HEK293 (cell line): ENCODE results near the gene KDM4B.

Experiments
- CTCF ChIA-PET: fragments of 350-600 bp; formaldehyde crosslinking; extraction: SDS; loops from one replicate; lab custom pipeline; 2021; ENCODE audit warnings: antibody characterized with exemption; lab: Yijun Ruan, JAX
- POLR2A ChIA-PET: fragments of 300-600 bp; formaldehyde crosslinking; extraction: SDS; loops from one replicate; lab custom pipeline; 2020; ENCODE audit warnings: antibody characterized with exemption, inconsistent platforms; lab: Yijun Ruan, JAX
- H3K27ac ChIP-seq: fragments of 200-500 bp; sonication (Bioruptor generic); 2 replicates; pipeline ENCODE4 v1.5.1; 2014; ENCODE audit warnings: low read depth, low read length, control low read depth, inconsistent platforms; ENCODE audit errors: extremely low read depth
- H3K36me3 ChIP-seq, 2 experiments: fragments of 200-500 bp in 1 of 2; sonication (Bioruptor generic) in 1 of 2; 1 replicate in 1 of 2; 2 replicates in 1 of 2; pipeline ENCODE4 v1.5.1; 2014 to 2017; ENCODE audit warnings: inconsistent platforms in 2 of 2, low read length in 2 of 2; ENCODE audit not compliant: control insufficient read depth in 2 of 2, insufficient read depth in 1 of 2
- H3K4me1 ChIP-seq: fragments of 200-500 bp; sonication (Bioruptor generic); 2 replicates; pipeline ENCODE4 v1.5.1; 2014; ENCODE audit warnings: mild to moderate bottlenecking, low read length, inconsistent platforms; ENCODE audit not compliant: control insufficient read depth, insufficient read depth
- H3K4me3 ChIP-seq: 2 replicates; pipeline ENCODE4 v1.5.1; 2011; ENCODE audit warnings: low read depth, mild to moderate bottlenecking, control low read depth, low read length, moderate library complexity
- H3K9me3 ChIP-seq: fragments of 200-500 bp; sonication (Bioruptor generic); 2 replicates; pipeline ENCODE4 v1.5.1; 2014; ENCODE audit warnings: low read depth, low read length, inconsistent platforms; ENCODE audit not compliant: control insufficient read depth, insufficient read depth
- BCL11B ChIP-seq: fragments of 450-650 bp; formaldehyde crosslinking; IDR thresholded peaks from 2 replicates; pipeline ENCODE4 v1.5.1; 2016; ENCODE audit warnings: low read depth, missing biosample characterization, missing genetic modification characterization
- FEZF1 ChIP-seq: fragments of 450-650 bp; formaldehyde crosslinking; IDR thresholded peaks from 2 replicates; pipeline ENCODE4 v1.5.1; 2016; ENCODE audit warnings: missing biosample characterization, missing genetic modification characterization
- HOXC10 ChIP-seq: sonication (generic); formaldehyde crosslinking; IDR thresholded peaks from 2 replicates; pipeline ENCODE4 v1.8.1; 2023; ENCODE audit warnings: mild to moderate bottlenecking, missing genetic modification reagents
- KLF8 ChIP-seq: fragments of 450-650 bp; formaldehyde crosslinking; IDR thresholded peaks from 2 replicates; pipeline ENCODE4 v1.5.1; 2016; ENCODE audit warnings: missing biosample characterization, missing genetic modification characterization
- OVOL3 ChIP-seq: fragments of 450-650 bp; formaldehyde crosslinking; IDR thresholded peaks from 2 replicates; pipeline ENCODE4 v1.5.1; 2016; ENCODE audit warnings: missing biosample characterization, missing genetic modification characterization
- SETDB1 ChIP-seq: IDR thresholded peaks from one replicate; pipeline ENCODE4 v1.6.1; 2017; ENCODE audit warnings: mild to moderate bottlenecking, low read length, moderate library complexity, mixed read lengths; ENCODE audit not compliant: insufficient read length
- ZBTB7A ChIP-seq: fragments of 450-650 bp; formaldehyde crosslinking; IDR thresholded peaks from 2 replicates; pipeline ENCODE4 v1.5.1; 2016; ENCODE audit warnings: low read depth, missing biosample characterization, missing genetic modification characterization
- ZFHX2 ChIP-seq: fragments of 450-650 bp; formaldehyde crosslinking; conservative IDR thresholded peaks from 2 replicates; pipeline ENCODE4 v1.5.1; 2016; ENCODE audit warnings: missing biosample characterization, missing genetic modification characterization
- ZNF146 ChIP-seq: fragments of 450-650 bp; formaldehyde crosslinking; IDR thresholded peaks from 2 replicates; pipeline ENCODE4 v1.5.1; 2016; ENCODE audit warnings: missing biosample characterization, missing genetic modification characterization
- ZNF350 ChIP-seq: fragments of 450-650 bp; formaldehyde crosslinking; IDR thresholded peaks from 2 replicates; pipeline ENCODE4 v1.5.0; 2017; ENCODE audit warnings: missing biosample characterization, mild to moderate bottlenecking, missing genetic modification characterization
- ZNF433 ChIP-seq: fragments of 450-650 bp; formaldehyde crosslinking; IDR thresholded peaks from 2 replicates; pipeline ENCODE4 v1.5.1; 2016; ENCODE audit warnings: missing biosample characterization, missing genetic modification characterization, low read depth
- ZNF585B ChIP-seq: fragments of 450-650 bp; formaldehyde crosslinking; IDR thresholded peaks from 2 replicates; pipeline ENCODE4 v1.5.1; 2016; ENCODE audit warnings: missing biosample characterization, missing genetic modification characterization
- ZNF660 ChIP-seq: fragments of 450-650 bp; IDR thresholded peaks from 2 replicates; pipeline ENCODE4 v1.5.1; 2018; ENCODE audit warnings: missing biosample characterization, mild to moderate bottlenecking, missing genetic modification characterization
- ZNF76 ChIP-seq: fragments of 450-650 bp; formaldehyde crosslinking; IDR thresholded peaks from 2 replicates; pipeline ENCODE4; 2016; ENCODE audit warnings: low read depth, missing biosample characterization, missing genetic modification characterization, borderline replicate concordance
- ZSCAN16 ChIP-seq: fragments of 450-650 bp; formaldehyde crosslinking; IDR thresholded peaks from 2 replicates; pipeline ENCODE4 v1.5.1; 2016; ENCODE audit warnings: missing biosample characterization, missing genetic modification characterization
- TF ChIP-seq, protein P1 (sequence below): fragments of 450-650 bp; formaldehyde crosslinking; IDR thresholded peaks from 2 replicates; pipeline ENCODE4 v1.5.1; 2016; ENCODE audit warnings: missing biosample characterization, missing genetic modification characterization
- TF ChIP-seq, protein P2 (sequence below): fragments of 450-650 bp; formaldehyde crosslinking; IDR thresholded peaks from 2 replicates; pipeline ENCODE4 v1.5.1; 2016; ENCODE audit warnings: missing biosample characterization, missing genetic modification characterization
- TF ChIP-seq, protein P3 (sequence below): fragments of 450-650 bp; formaldehyde crosslinking; IDR thresholded peaks from 2 replicates; pipeline ENCODE4 v1.5.1; 2016; ENCODE audit warnings: missing biosample characterization, missing genetic modification characterization

Gene KDM4B

DNA sequence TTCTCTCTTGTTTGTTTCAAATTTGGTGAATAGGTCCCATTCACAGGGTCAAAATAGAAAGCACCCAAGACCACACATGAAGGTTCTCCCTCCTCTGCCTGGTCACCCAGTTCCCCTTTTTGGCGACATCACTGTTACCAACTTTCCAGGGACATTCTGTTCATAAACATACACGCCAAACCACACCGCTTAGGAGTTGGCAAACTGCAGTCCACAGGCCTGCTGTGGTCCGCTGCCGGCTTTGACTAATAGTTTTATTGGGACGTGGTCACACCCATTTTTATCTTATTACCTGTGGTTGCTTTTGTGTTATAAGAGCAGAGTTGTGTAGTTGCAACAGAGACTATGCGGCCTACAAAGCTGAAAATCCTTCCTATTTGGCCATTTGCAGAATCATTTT, 35.4 kb upstream of the KDM4B start:
- ChIA-PET POLR2A (no interaction called here), CTCF (no interaction called here)
- no peaks in the 10 kb centered on the region for H3K4me1 ChIP-seq
- H3K36me3 ChIP-seq: peaks cover 73 to 92% of the 10 kb centered on the region in 2 experiments
- H3K9me3 ChIP-seq: no peaks in the 10 kb centered on the region
- H3K4me3 ChIP-seq: no peak overlapping the region
- TF ChIP-seq OVOL3 (tag by site-specific recombination) (no peak), ZNF660 (tag by site-specific recombination) (no peak), ZNF585B (tag by site-specific recombination) (no peak), ZNF350 (no peak), ZNF76 (no peak), SETDB1 (no peak), KLF8 (tag by site-specific recombination) (no peak), ZNF433 (tag by site-specific recombination) (no peak), BCL11B (tag by site-specific recombination) (no peak)
- TF ChIP-seq, protein P1, sequence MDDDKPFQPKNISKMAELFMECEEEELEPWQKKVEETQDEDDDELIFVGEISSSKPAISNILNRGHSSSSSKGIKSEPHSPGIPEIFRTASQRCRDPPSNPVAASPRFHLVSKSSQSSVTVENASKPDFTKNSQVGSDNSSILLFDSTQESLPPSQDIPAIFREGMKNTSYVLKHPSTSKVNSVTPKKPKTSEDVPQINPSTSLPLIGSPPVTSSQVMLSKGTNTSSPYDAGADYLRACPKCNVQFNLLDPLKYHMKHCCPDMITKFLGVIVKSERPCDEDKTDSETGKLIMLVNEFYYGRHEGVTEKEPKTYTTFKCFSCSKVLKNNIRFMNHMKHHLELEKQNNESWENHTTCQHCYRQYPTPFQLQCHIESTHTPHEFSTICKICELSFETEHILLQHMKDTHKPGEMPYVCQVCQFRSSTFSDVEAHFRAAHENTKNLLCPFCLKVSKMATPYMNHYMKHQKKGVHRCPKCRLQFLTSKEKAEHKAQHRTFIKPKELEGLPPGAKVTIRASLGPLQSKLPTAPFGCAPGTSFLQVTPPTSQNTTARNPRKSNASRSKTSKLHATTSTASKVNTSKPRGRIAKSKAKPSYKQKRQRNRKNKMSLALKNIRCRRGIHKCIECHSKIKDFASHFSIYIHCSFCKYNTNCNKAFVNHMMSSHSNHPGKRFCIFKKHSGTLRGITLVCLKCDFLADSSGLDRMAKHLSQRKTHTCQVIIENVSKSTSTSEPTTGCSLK (tag by site-specific recombination): no peak
- TF ChIP-seq, protein P2, sequence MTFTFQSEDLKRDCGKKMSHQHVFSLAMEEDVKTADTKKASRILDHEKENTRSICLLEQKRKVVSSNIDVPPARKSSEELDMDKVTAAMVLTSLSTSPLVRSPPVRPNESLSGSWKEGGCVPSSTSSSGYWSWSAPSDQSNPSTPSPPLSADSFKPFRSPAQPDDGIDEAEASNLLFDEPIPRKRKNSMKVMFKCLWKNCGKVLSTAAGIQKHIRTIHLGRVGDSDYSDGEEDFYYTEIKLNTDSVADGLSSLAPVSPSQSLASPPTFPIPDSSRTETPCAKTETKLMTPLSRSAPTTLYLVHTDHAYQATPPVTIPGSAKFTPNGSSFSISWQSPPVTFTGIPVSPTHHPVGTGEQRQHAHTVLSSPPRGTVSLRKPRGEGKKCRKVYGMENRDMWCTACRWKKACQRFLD (tag by site-specific recombination): no peak
- no peak overlapping the region for H3K27ac ChIP-seq

DNA sequence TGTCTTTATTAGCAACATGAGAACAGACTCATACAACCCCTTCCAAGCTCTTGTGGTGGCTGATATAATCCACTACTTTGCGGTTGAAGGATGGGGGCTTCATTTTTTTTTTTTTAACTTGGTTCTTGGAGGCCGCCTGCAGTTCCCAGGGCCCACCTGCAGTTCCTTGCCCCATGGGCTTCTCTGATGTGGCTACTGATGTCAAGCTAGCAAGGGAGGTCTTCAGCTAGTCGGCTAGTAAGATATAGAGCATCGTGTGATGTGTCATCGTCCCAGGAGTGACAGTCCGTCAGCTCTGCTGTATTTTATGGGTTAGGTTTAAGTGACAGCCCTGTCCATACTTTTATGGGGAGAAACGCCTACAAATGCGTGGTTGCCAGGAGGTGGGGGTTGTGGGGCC, 33.5 kb upstream of the KDM4B start:
- Histone ChIP-seq H3K4me3 (no peak overlapping the region), H3K9me3 (no peaks in the 10 kb centered on the region), H3K4me1 (no peaks in the 10 kb centered on the region), H3K27ac (no peak overlapping the region), H3K36me3 (peaks cover 73 to 86% of the 10 kb centered on the region in 2 experiments)
- no peak for TF ChIP-seq ZBTB7A (tag by site-specific recombination)
- 0 out of 2 replicates have a peak, but pooled peaks have one; percentile 8 for TF ChIP-seq ZFHX2 (tag by site-specific recombination)
- ChIA-PET CTCF (interaction anchor here (0.7 kb wide), 2 partner anchors 95 to 214 kb away, joined by 3 read pairs; no protein-coding TSS in a partner anchor), POLR2A (interaction anchor here (0.6 kb wide), 1 partner anchor 8 kb away, joined by 6 read pairs; no protein-coding TSS in a partner anchor)

DNA sequence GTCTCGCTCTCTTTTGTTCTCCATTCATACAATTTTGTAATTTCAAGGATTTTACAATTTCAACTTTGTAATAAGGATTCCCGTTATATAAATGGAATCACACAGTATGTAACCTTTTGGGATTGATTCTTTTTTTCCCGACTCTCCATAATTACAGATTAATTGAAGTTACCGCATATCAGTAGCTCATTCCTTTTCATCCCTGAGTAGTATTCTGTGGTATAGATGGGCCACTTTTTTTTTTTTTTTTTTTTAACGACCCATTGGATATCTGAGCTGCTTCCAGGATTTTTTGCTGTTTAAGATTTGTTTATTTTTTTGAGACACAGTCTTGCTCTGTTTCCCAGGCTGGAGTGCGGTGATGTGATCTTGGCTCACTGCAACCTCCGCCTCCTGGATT, 31.9 kb upstream of the KDM4B start:
- ChIA-PET CTCF (interaction anchor here (0.6 kb wide), 1 partner anchor 27 kb away, joined by 6 read pairs; no protein-coding TSS in a partner anchor), POLR2A (interaction anchor here (0.7 to 0.9 kb wide), 3 partner anchors 10 to 518 kb away, joined by 3 to 7 read pairs (median 3); partner anchors contain the start of gene ZNRF4)
- H3K36me3 ChIP-seq: peaks cover 63 to 87% of the 10 kb centered on the region in 2 experiments
- H3K9me3 ChIP-seq: no peaks in the 10 kb centered on the region
- H3K4me3 ChIP-seq: no peak overlapping the region
- TF ChIP-seq ZNF146 (tag by site-specific recombination) (peak; percentile 91), HOXC10 (CRISPR knock-in tag) (no peak), FEZF1 (no peak), ZSCAN16 (no peak), ZNF585B (tag by site-specific recombination) (no peak)
- TF ChIP-seq, protein P3, sequence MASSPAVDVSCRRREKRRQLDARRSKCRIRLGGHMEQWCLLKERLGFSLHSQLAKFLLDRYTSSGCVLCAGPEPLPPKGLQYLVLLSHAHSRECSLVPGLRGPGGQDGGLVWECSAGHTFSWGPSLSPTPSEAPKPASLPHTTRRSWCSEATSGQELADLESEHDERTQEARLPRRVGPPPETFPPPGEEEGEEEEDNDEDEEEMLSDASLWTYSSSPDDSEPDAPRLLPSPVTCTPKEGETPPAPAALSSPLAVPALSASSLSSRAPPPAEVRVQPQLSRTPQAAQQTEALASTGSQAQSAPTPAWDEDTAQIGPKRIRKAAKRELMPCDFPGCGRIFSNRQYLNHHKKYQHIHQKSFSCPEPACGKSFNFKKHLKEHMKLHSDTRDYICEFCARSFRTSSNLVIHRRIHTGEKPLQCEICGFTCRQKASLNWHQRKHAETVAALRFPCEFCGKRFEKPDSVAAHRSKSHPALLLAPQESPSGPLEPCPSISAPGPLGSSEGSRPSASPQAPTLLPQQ (tag by site-specific recombination): no peak
- H3K27ac ChIP-seq: no peak overlapping the region
- no peaks in the 10 kb centered on the region for H3K4me1 ChIP-seq
